GM12878 (cell line): Measurements from ENCODE around the gene ZNF280D. TPM values are rescaled to one million over a fixed set of nuclear protein-coding genes. Genes with fewer than 3 reads are reported as not detected.

Experiments
- ATAC-seq: fragments of 200-7000 bp; cut with Tn5 transposase; 3 replicates; pipeline ENCODE4 v1.9.1; 2020; ENCODE audit warnings: mild to moderate bottlenecking, moderate library complexity
- BruUV-seq: library from RNA; stranded (reverse); fragments of 400-500 nt; replicated peaks from 2 replicates; lab custom pipeline; 2021; lab: Mats Ljungman, UMichigan
- CTCF ChIA-PET: fragments of 300-600 bp; sonication (Branson Sonifier 250); formaldehyde crosslinking; extraction: SDS; loops from one replicate; lab custom pipeline; 2021; ENCODE audit warnings: inconsistent platforms; lab: Yijun Ruan, JAX
- POLR2A ChIA-PET: fragments of 350-600 bp; formaldehyde crosslinking; extraction: SDS; loops from one replicate; lab custom pipeline; 2021; ENCODE audit warnings: inconsistent platforms; lab: Charles Lee
- RAD21 ChIA-PET: fragments of 300-600 bp; sonication (Branson Sonifier 250); formaldehyde crosslinking; loops from one replicate; lab custom pipeline; 2023; ENCODE audit warnings: antibody characterized with exemption; ENCODE audit not compliant: unreplicated experiment; lab: Charles Lee
- SMC1A ChIA-PET: fragments of 300-600 bp; sonication (Branson Sonifier 250); formaldehyde crosslinking; loops from one replicate; lab custom pipeline; 2023; ENCODE audit not compliant: unreplicated experiment, uncharacterized antibody; lab: Charles Lee
- DNase-seq: peaks from one replicate; pipeline ENCODE4 v3.0.0-alpha.2; 2011; ENCODE audit warnings: low read depth, low spot score
- FAIRE-seq: peaks from 3 replicates; lab custom pipeline; 2011; peaks lifted over from hg19 to GRCh38; lab: Jason Lieb, UNC
- H2AFZ ChIP-seq: 2 replicates; pipeline ENCODE4 v1.6.0; 2011; ENCODE audit warnings: low read depth, low read length, control low read depth; ENCODE audit not compliant: control insufficient read depth
- H3K27ac ChIP-seq: 2 replicates; pipeline ENCODE4 v1.5.1; 2011; ENCODE audit warnings: control low read depth; ENCODE audit not compliant: control insufficient read depth, insufficient read depth
- H3K27me3 ChIP-seq, 2 experiments: replicated peaks in 1 of 2; 2 replicates each; pipeline versions ENCODE4 v1.6.0 to v1.6.1; 2011; ENCODE audit warnings: low read length in 1 of 2; ENCODE audit not compliant: control insufficient read depth in 2 of 2, insufficient read depth in 2 of 2
- H3K36me3 ChIP-seq, 2 experiments: 2 replicates each; pipeline ENCODE4 v1.5.1; 2011; ENCODE audit warnings: low read length in 1 of 2; ENCODE audit not compliant: control insufficient read depth in 2 of 2, insufficient read depth in 2 of 2
- H3K4me1 ChIP-seq: 2 replicates; pipeline ENCODE4 v1.6.1; 2011; ENCODE audit warnings: mild to moderate bottlenecking, low read length, moderate library complexity, mixed read lengths; ENCODE audit not compliant: control insufficient read depth, insufficient read depth
- H3K4me2 ChIP-seq: 2 replicates; pipeline ENCODE4 v1.6.0; 2011; ENCODE audit warnings: control low read depth; ENCODE audit not compliant: control insufficient read depth, insufficient read depth
- H3K4me3 ChIP-seq: fragments of 200-600 bp; sonication (generic); 2 replicates; pipeline ENCODE4 v1.5.1; 2016
- H3K79me2 ChIP-seq: 2 replicates; pipeline ENCODE4 v1.6.0; 2011; ENCODE audit warnings: low read length; ENCODE audit not compliant: control insufficient read depth, insufficient read depth
- H3K9ac ChIP-seq: 2 replicates; pipeline ENCODE4 v1.8.0; 2011; ENCODE audit warnings: low read length, control low read depth, mixed read lengths; ENCODE audit not compliant: control insufficient read depth, insufficient read depth
- H3K9me3 ChIP-seq: replicated peaks from 3 replicates; pipeline ENCODE4 v1.5.1; 2011; ENCODE audit warnings: mild to moderate bottlenecking, low read length; ENCODE audit not compliant: control insufficient read depth, insufficient read depth
- H4K20me1 ChIP-seq: 2 replicates; pipeline ENCODE4 v1.6.0; 2011; ENCODE audit not compliant: control insufficient read depth, insufficient read depth
- CBFB ChIP-seq: IDR thresholded peaks from 2 replicates; pipeline ENCODE4 v1.6.1; 2016; ENCODE audit warnings: antibody characterized with exemption, low read depth
- ESRRA ChIP-seq: IDR thresholded peaks from 2 replicates; pipeline ENCODE4 v1.6.1; 2012; ENCODE audit warnings: mild to moderate bottlenecking, low read length, improper control_type of control experiment
- RBBP5 ChIP-seq: fragments of 200-600 bp; sonication (generic); conservative IDR thresholded peaks from 2 replicates; pipeline ENCODE4 v1.6.1; 2016
- SMAD1 ChIP-seq: fragments of 450-650 bp; IDR thresholded peaks from 2 replicates; pipeline ENCODE4 v1.6.1; 2018; ENCODE audit warnings: mild to moderate bottlenecking, low read depth; ENCODE audit not compliant: partially characterized antibody
- YBX1 ChIP-seq: fragments of 450-650 bp; IDR thresholded peaks from 2 replicates; pipeline ENCODE4 v1.6.1; 2016; ENCODE audit warnings: antibody characterized with exemption
- ZZZ3 ChIP-seq: IDR thresholded peaks from 2 replicates; pipeline ENCODE4 v1.6.1; 2011; ENCODE audit warnings: low read depth; ENCODE audit not compliant: control insufficient read depth, insufficient read length
- WGBS: methylation state at CpG from one replicate; pipeline ENCODE4 v1.1.6; 2016; ENCODE audit warnings: low lambda C conversion rate; ENCODE audit not compliant: insufficient replicate concordance, insufficient coverage; ENCODE audit errors: missing lambda C conversion rate; 5-methylcytosine and 5-hydroxymethylcytosine counted together
- in situ Hi-C: fragments of 300-500 bp; cut with MboI; formaldehyde crosslinking; loops from 9 replicates; pipeline ENCODE4 v1.14.3; 2018; ENCODE audit warnings: mixed read lengths
- intact Hi-C: fragments of 100-400 bp; cut with micrococcal nuclease; formaldehyde crosslinking; loops from one replicate; pipeline ENCODE4 v1.14.2; 2022; ENCODE audit not compliant: unreplicated experiment
- polyA plus RNA-seq, 11 experiments: library from polyadenylated mRNA; depleted of rRNA in 4 of 11; unstranded in 6 of 11; stranded (reverse) in 5 of 11; fragments of >200 nt; fragmentation: Nextera tagmentation in 4 of 11; fragmentation: Illumina TruSeq in 1 of 11; extraction: Ambion mirVana in 4 of 11; extraction: Trizol in 1 of 11; gene quantifications; 1 replicate in 1 of 11; 2 replicates in 10 of 11; pipeline versions ENCODE4 v1.2.1 to v1.2.3, GENCODE V29; 2011 to 2016; ENCODE audit warnings: inconsistent platforms in 2 of 11, missing spikeins in 2 of 11, low read depth in 1 of 11
- total RNA-seq, 4 experiments: library from RNA; depleted of rRNA in 3 of 4; stranded (reverse); fragments of >200 nt in 3 of 4; fragmentation: Illumina TruSeq in 1 of 4; extraction: Trizol in 1 of 4; gene quantifications; 2 replicates each; pipeline versions ENCODE4 v1.2.1 to v1.2.3, GENCODE V29; 2013 to 2021
- TF ChIP-seq, protein P1 (sequence below): IDR thresholded peaks from 2 replicates; pipeline ENCODE4 v1.6.1; 2011; ENCODE audit warnings: mild to moderate bottlenecking, low read depth, low read length, moderate library complexity; ENCODE audit not compliant: insufficient replicate concordance

ZNF280D gene
- total and polyA plus RNA-seq, 10 of the 15 experiments (the other 5 are each of a cell fraction or from before 2014, with no cell fraction given), result 5.6 to 18.6 (median 8.6) TPM

DNA sequence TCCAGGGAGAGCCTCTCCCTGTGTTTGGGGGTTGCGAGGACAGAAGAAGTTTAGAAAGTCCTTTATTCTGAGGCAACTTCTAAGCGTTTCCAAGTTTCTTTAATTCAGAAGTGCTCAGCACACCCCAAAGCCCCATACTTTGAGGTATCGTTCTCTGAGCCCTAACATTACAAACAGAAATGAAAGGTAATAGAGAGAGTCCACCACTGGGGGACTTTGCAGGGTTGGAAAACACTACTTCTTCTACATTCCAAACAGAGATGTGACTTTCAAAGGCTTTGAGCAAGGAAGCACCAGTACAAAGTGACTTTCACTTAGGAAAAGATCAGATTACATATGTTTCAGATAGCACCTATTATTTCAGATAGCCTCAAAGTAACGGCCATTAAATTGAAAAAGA is 6.2 kb upstream of the ZNF280D start:
- FAIRE-seq, result no peak
- no TSS peak for BruUV-seq

DNA sequence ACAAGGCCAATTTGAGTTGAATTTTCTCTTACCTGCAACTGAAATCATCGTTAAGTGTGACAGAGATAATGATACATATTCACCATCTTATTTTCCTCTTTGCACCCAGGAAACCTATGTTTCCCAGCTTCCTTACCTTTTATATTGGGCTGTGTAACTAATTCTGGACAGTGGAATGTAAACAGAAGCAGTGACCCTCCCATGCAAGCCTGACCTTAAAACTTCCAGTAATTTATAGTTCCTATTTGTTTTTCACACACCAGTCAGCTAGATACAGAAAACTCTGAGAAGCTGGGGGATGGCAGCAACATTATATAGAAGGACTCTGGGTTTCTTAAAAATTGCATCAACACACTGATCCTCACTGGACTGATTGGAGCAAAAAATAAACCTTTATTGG is 4.5 kb upstream of the ZNF280D start:
- Histone ChIP-seq H3K9ac (no peak overlapping the region), H3K4me3 (no peak overlapping the region), H3K27me3 (0 out of 4 replicates have a peak, but pooled peaks cover 0 to 3% of the 10 kb centered on the region in 2 experiments), H3K27ac (no peak overlapping the region), H3K4me1 (no peaks in the 10 kb centered on the region), H3K79me2 (peaks cover 2% of the 10 kb centered on the region), H4K20me1 (no peaks in the 10 kb centered on the region), H3K36me3 (no peaks in the 10 kb centered on the region), H3K4me2 (no peak overlapping the region), H2AFZ (no peak overlapping the region), H3K9me3 (no peaks in the 10 kb centered on the region)
- 36% methylated on average over 1 of the region's 1 CpG for WGBS
- TF ChIP-seq ZZZ3, result no peak
- FAIRE-seq, result no peak
- ChIA-PET SMC1A (no interaction called here), POLR2A (no interaction called here), CTCF (interaction anchor here (0.7 kb wide), 1 partner anchor 14 kb away, joined by 4 read pairs; no protein-coding TSS in a partner anchor), RAD21 (no interaction called here)
- BruUV-seq, result no TSS peak
- intact Hi-C loops, result no loop called here
- DNase-seq, result no peak
- in situ Hi-C loops, result no loop called here
- ATAC-seq, result no peak

More for the DNA sequence above, 6.2 kb upstream of the ZNF280D start:
- ATAC-seq, result no peak
- Histone ChIP-seq H3K27me3 (0 out of 4 replicates have a peak, but pooled peaks cover 0 to 3% of the 10 kb centered on the region in 2 experiments), H4K20me1 (no peaks in the 10 kb centered on the region), H3K27ac (no peak overlapping the region), H3K79me2 (no peaks in the 10 kb centered on the region), H3K36me3 (no peaks in the 10 kb centered on the region), H2AFZ (no peak overlapping the region)
- 67% methylated on average over 4 of the region's 4 CpGs for WGBS
- DNase-seq, result no peak
- in situ Hi-C loops, result no loop called here
- intact Hi-C loops, result no loop called here
- TF ChIP-seq YBX1 (no peak), ESRRA (no peak), CBFB (no peak), RBBP5 (no peak), SMAD1 (no peak)
- TF ChIP-seq, protein P1, sequence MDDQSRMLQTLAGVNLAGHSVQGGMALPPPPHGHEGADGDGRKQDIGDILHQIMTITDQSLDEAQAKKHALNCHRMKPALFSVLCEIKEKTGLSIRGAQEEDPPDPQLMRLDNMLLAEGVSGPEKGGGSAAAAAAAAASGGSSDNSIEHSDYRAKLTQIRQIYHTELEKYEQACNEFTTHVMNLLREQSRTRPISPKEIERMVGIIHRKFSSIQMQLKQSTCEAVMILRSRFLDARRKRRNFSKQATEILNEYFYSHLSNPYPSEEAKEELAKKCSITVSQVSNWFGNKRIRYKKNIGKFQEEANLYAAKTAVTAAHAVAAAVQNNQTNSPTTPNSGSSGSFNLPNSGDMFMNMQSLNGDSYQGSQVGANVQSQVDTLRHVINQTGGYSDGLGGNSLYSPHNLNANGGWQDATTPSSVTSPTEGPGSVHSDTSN, result no peak
- TF ChIP-seq, all 136 proteins: peak for 0
- ChIA-PET SMC1A (no interaction called here), CTCF (no interaction called here), POLR2A (no interaction called here), RAD21 (no interaction called here)
- H3K4me2 ChIP-seq, result no peak overlapping the region
- no peaks in the 10 kb centered on the region for H3K4me1 ChIP-seq
- no peak overlapping the region for H3K4me3 ChIP-seq
- H3K9ac ChIP-seq, result no peak overlapping the region
- H3K9me3 ChIP-seq, result no peaks in the 10 kb centered on the region
